Activated T-cell treated with anti-CD3 and anti-CD28 coated beads, Interleukin-2, amount 50 U/mL, for 48 hours (primary cell): ENCODE data around the gene TMEM200A.

Experiments
- DNase-seq, 2 experiments: peaks; one replicate each; pipeline ENCODE4 v3.0.0-alpha.2; 2020

The TMEM200A gene

DNA sequence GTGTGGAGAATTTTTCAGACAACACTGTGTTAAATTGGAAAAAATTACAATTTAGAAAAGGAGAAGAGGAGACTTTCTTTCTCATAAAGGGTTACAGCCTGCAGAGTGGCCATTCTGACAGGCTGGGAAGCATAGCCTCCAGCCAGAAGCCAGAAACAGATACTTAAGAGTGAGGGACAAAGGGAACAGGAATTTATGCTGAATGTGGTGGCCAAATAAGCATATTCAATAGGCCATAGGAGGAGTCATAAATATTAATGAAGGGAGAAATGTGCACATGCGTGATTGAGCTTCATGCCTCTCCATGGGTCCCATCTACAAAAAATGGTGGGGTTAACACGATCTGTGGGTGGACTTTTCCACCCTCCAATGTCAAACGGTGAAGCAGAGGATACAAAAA is 13.4 kb downstream of the TMEM200A start:
- DNase-seq, result no peak

- DNase-seq, result no peak
These were observed 15.2 kb downstream of the TMEM200A start for GRCh38 chr6:130381012-130381411.

- no peak for DNase-seq
These were observed 15.9 kb downstream of the TMEM200A start for GRCh38 chr6:130381459-130382380.

DNA sequence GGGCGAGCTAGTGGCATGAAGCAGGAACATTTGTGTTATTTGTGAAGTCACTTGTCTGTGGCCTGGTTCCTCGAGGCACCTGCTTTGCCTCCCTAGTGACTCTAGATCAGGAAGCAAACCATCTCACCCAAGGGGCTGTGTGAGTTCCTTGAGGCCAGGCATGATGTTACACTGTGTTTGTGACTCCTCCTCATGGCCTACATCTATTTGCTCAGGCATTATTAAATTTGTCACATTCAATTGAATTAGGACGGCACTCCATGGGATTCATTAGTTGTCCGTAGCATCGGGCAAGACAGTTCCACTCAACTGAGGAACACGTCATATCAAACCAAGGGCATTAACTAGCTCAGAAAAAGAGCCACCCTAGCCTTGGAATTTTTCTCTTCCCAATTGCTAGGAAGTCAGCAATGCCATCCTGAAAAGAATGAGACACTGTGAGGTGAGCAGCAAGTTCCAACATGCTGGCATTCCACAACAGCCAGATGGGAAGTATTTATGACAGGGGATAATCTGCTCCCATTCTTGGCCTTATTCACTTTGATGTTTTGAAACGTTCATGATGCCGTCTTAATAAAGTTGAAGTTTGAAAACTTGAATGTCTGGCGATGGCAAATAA is 17.2 kb downstream of the TMEM200A start:
- DNase-seq, result no peak

- no peak for DNase-seq
These were observed 19.4 kb downstream of the TMEM200A start for GRCh38 chr6:130385064-130385695.

DNA sequence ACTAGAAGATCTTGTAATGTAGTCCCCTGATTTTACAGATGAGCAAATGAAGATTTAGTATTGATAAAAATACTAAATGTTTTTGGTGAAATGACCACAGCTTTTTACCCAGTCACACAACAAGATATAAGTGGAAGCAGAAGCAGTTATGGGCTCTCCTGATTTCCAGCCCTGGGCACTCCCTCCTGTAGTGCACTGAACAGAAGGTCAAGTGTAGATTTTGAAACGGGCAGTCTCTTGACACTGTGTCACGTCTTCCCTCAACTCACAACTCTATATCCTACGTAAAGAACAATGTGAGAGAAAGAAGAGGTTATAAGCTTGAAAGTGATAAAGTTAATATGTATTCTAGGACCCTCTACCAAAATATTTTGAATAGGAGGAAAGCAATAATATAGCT is 23.3 kb downstream of the TMEM200A start:
- DNase-seq, result no peak

DNA sequence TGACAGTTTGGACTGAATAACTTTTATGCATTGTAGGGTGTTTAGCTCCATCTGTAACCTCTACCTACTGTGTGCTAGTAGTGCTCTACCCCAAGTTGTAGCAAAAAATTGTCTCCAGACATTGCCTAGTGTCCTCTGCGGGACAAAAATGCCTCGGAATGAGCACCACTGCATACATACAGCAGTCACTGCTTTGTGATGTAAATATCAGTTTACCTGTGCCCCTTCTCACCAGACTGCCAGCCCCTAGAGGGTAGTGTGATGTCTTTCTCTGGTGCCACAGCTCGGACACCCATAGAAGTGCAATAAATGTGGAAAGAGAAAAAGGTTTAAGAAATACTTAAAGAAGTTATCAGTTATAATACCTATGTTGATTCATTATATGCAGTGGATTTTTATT is 25.1 kb downstream of the TMEM200A start:
- no peak for DNase-seq

DNA sequence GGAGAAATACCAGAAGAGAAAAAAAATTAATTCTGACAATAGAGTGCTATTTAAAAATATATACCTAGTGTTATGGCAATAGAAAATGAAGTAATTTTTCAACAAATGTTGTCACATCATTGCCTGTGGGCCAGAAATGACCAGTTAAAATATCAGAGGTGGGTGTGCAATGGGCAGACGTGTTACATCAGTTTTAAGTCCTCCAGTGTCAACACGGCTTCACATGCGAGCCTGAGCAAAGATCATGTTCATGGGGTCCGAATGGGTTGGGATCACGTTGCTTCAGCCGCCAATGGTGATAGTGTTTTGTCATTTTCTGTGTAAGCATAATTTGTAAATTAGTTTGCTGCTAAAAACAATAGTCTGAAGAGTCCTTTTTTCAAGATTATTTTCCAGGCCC is 27.5 kb downstream of the TMEM200A start:
- no peak for DNase-seq

GRCh38 chr6:130394246-130394645 is 28.4 kb downstream of the TMEM200A start:
- no peak for DNase-seq

DNA sequence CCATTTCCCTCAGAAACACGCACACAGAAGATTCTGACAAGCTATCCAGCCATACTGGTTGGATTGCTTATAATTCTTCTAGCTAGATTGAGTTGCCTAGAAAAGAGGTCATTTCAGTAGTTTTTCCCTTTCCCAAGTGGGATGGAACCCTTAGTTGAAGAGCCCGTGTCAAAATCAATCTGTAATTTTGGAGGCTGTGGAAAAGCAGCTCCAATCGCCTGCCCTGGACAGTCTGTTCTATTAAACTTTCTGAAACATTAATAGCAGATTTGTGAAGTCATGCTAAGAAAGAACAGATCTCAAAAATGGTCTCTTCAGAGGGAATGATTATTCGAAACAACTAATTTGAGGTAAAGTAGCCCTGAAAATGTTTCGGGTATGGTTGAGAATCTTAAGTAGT is 29.3 kb downstream of the TMEM200A start:
- no peak for DNase-seq

DNA sequence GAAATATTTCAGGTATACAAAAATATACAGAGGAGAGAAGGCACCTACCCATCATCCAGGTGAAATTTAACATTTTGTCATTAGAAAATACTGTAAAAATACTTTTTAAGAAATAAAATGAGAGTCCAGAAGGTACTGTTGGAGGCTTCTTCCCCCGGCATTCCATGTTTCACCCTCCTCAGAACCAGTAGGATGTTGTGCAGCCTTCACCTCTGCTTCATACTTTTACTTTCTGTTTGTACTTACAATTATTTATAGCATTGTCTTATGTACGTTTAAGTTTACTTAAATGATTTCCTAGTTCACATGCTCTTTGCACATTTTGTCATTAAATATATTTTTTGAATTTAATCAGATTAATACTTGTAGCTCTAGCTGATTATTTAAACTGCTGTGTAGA is 30.9 kb downstream of the TMEM200A start:
- DNase-seq, result no peak

DNA sequence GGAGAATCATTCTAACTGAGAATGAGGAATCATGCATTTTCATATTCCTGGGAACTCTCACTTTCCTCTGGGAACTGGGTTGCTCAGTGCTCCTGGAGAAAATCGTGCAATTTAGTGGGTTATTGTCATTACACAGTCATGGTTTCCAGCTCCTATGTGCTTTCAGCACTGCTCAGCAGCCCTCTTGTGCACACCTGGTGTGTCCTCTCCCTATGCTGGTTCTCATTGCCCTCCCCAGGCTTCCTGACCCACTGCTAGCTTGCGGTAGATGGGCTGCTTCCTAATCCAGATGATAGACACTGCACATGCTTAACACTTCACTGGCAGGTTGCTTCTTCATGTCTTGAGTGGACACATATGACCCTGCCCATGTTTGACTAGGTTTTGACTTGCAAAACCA is 39.7 kb downstream of the TMEM200A start:
- DNase-seq, result no peak

DNA sequence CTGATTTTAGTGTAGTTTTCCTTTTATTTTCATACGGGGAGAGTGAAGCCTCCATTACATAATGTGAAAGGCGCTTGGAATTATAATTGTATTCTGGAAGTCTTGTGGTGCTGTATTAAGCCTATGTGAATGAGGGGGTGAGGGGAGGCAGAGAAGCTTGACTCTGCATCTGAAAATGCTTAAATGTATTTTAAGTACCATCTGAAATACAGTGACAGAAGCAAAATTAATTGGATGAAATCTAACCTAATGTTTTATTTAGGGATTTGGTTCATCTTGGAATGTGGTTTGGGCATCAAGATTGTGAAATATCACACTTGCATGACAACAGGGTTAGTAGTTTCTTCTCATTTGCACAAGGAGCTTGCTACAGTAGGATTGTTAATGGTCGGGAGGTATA is 41.2 kb downstream of the TMEM200A start:
- no peak for DNase-seq

- no peak for DNase-seq
These were observed 43.7 kb downstream of the TMEM200A start for GRCh38 chr6:130409418-130410100.

- no peak for DNase-seq
These were observed 45.7 kb downstream of the TMEM200A start for GRCh38 chr6:130411481-130411880.

- no peak for DNase-seq
These were observed 46.9 kb downstream of the TMEM200A start for GRCh38 chr6:130412556-130413290.

- DNase-seq, result no peak
These were observed 52.1 kb downstream of the TMEM200A start for GRCh38 chr6:130417951-130418350.

GRCh38 chr6:130420911-130421310 is 55.1 kb downstream of the TMEM200A start:
- DNase-seq, result no peak

DNA sequence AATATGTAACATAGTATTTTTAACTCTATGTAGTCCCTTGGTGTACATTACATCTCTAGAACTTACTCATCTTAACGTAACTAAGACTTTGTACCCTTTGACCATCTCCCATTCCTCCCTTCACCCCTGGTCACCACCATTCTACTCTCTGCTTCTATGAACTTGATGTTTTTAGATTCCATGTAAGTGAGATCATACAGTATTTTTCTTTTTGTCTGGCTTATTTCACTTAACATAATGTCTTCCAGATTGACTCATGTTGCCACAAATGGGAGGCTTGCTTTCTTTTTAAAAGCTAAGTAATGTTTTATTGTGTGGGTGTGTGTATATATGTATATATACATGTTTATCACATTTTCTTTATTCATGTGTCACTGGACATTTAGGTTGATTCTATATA is 55.8 kb downstream of the TMEM200A start:
- DNase-seq, result no peak

GRCh38 chr6:130423044-130423443 is 57.2 kb downstream of the TMEM200A start:
- no peak for DNase-seq

- no peak for DNase-seq
These were observed 58.9 kb downstream of the TMEM200A start for GRCh38 chr6:130424710-130425109.

DNA sequence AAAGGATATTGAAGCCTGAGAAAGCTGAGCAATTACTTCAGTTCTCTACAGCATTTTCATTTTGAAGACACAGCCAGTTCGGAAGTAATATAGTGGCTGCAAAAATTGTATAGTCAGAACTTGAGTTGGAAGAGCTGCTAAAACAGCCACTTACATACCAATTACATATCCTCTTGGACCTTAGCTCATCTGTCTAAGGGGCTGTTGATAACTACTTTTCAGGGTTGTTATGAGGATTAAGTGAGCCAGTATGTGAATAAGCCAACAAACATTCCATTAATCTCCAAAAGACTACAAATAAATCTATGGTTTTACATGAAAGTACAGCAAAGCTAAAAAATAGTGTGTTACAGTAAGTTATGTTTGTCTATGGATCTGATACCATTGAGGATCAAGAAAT is 59.7 kb downstream of the TMEM200A start:
- DNase-seq, result no peak
